Keratinocyte (primary cell): Measurements from ENCODE around the gene BBX. TPM values are rescaled to one million over a fixed set of nuclear protein-coding genes. Genes with fewer than 3 reads are reported as not detected.
A peak's percentile ranks its signal among the peaks of the same experiment; 100 is the strongest.

ENCODE experiments used
- DNase-seq: peaks from one replicate; pipeline ENCODE4 v3.0.0-alpha.2; 2011; ENCODE audit warnings: low read depth, missing footprints, low spot score
- FAIRE-seq: peaks from 2 replicates; lab custom pipeline; 2011; peaks lifted over from hg19 to GRCh38; lab: Jason Lieb, UNC
- H2AFZ ChIP-seq: 2 replicates; pipeline ENCODE4 v1.6.0; 2012; ENCODE audit warnings: low read length, control low read depth, inconsistent platforms; ENCODE audit not compliant: control insufficient read depth
- H3K27ac ChIP-seq: 2 replicates; pipeline ENCODE4 v1.5.1; 2011; ENCODE audit warnings: low read length; ENCODE audit not compliant: control insufficient read depth, insufficient read depth
- H3K27me3 ChIP-seq: 3 replicates; pipeline ENCODE4 v1.6.0; 2011; ENCODE audit warnings: low read length; ENCODE audit not compliant: control insufficient read depth, insufficient read depth; ENCODE audit errors: extremely low read depth
- H3K36me3 ChIP-seq, 2 experiments: 2 replicates in 1 of 2; 3 replicates in 1 of 2; pipeline ENCODE4 v1.5.1; 2011; ENCODE audit warnings: low read length in 2 of 2, mild to moderate bottlenecking in 1 of 2; ENCODE audit not compliant: control insufficient read depth in 2 of 2, insufficient read depth in 2 of 2; ENCODE audit errors: extremely low read depth in 1 of 2
- H3K4me1 ChIP-seq: 3 replicates; pipeline ENCODE4 v1.5.1; 2011; ENCODE audit warnings: low read length; ENCODE audit not compliant: control insufficient read depth, insufficient read depth; ENCODE audit errors: extremely low read depth
- H3K4me2 ChIP-seq: 3 replicates; pipeline ENCODE4 v1.6.0; 2011; ENCODE audit warnings: low read depth, low read length; ENCODE audit not compliant: control insufficient read depth, insufficient read depth; ENCODE audit errors: extremely low read depth
- H3K4me3 ChIP-seq, 3 experiments: fragments of 200-600 bp in 1 of 3; sonication (generic) in 1 of 3; 2 replicates in 2 of 3; 3 replicates in 1 of 3; pipeline ENCODE4 v1.5.1; 2011 to 2016; ENCODE audit warnings: low read length in 3 of 3, mild to moderate bottlenecking in 3 of 3, control low read depth in 2 of 3, inconsistent platforms in 1 of 3, low read depth in 1 of 3, mixed read lengths in 1 of 3, mixed run types in 1 of 3, moderate library complexity in 1 of 3; ENCODE audit not compliant: control insufficient read depth in 2 of 3, insufficient read depth in 2 of 3; ENCODE audit errors: extremely low read depth in 1 of 3
- H3K79me2 ChIP-seq: 2 replicates; pipeline ENCODE4 v1.6.0; 2012; ENCODE audit warnings: low read length; ENCODE audit not compliant: control insufficient read depth, insufficient read depth
- H3K9ac ChIP-seq: 3 replicates; pipeline ENCODE4 v1.6.0; 2011; ENCODE audit warnings: low read length; ENCODE audit not compliant: control insufficient read depth, insufficient read depth; ENCODE audit errors: extremely low read depth
- H3K9me1 ChIP-seq: 3 replicates; pipeline ENCODE4 v1.6.0; 2011; ENCODE audit warnings: low read length; ENCODE audit not compliant: control insufficient read depth, insufficient read depth; ENCODE audit errors: extremely low read depth
- H3K9me3 ChIP-seq: 2 replicates; pipeline ENCODE4 v1.5.1; 2012; ENCODE audit warnings: low read depth, low read length; ENCODE audit not compliant: control insufficient read depth
- H4K20me1 ChIP-seq: 3 replicates; pipeline ENCODE4 v1.6.0; 2011; ENCODE audit warnings: low read length; ENCODE audit not compliant: control insufficient read depth, insufficient read depth; ENCODE audit errors: extremely low read depth
- CTCF ChIP-seq, 3 experiments: IDR thresholded peaks in 1 of 3; conservative IDR thresholded peaks in 1 of 3; optimal IDR thresholded peaks in 1 of 3; 2 replicates in 2 of 3; 3 replicates in 1 of 3; pipeline versions ENCODE3 to v1.5.1; 2011; ENCODE audit warnings: low read length in 3 of 3, mild to moderate bottlenecking in 3 of 3, moderate library complexity in 2 of 3, control low read depth in 1 of 3, inconsistent platforms in 1 of 3; ENCODE audit not compliant: insufficient read depth in 2 of 3; ENCODE audit errors: extremely low read depth in 1 of 3
- EZH2 ChIP-seq: IDR thresholded peaks from one replicate; pipeline ENCODE4 v1.6.1; 2012; ENCODE audit warnings: inconsistent platforms, mild to moderate bottlenecking, low read length, moderate library complexity
- dilution Hi-C: fragments of 300-500 bp; cut with MboI; formaldehyde crosslinking; loops from one replicate; pipeline ENCODE4 v1.7.0; 2020; ENCODE audit warnings: low sequenced_read_pairs; ENCODE audit not compliant: extremely low pct_ligation_motif_present
- polyA plus RNA-seq, 5 experiments: library from polyadenylated mRNA; depleted of rRNA in 3 of 5; stranded (reverse) in 3 of 5; stranded (forward) in 1 of 5; unstranded in 1 of 5; fragments of >200 nt; gene quantifications; 1 replicate in 1 of 5; 2 replicates in 3 of 5; 3 replicates in 1 of 5; pipeline versions ENCODE4 v1.2.1 to v1.2.3, GENCODE V29; 2011 to 2012; ENCODE audit warnings: missing spikeins in 2 of 5, low read depth in 1 of 5, low replicate concordance in 1 of 5

BBX gene
- polyA plus RNA-seq, 1 donor (not counting 4 experiments of a cell fraction or from before 2014, with no cell fraction given), result 43.4 TPM

DNA sequence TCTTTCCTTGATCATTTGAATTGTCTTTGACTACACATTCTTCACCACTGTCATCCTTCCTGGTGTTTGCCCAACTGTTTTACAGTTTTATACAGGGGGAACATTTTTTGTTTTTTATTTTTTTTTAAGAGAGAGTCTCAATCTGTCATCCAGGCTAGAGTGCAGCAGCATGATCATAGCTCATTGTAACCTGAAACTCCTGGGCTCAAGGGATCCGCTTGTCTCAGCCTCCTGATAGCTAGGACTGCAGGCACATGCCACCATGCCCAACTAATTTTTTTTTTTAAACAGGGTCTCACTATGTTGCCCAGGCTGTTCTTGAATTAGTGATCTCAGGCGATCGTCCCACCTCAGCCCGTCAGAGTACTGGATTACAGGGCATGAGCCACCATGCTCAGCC lies 222.6 kb downstream of the BBX start:
- dilution Hi-C loops, result no loop called here

GRCh38 chr3:107752202-107752990 lies 229.6 kb downstream of the BBX start:
- Histone ChIP-seq H3K27ac (no peak overlapping the region), H3K9ac (no peak overlapping the region), H3K4me3 (no peak overlapping the region), H2AFZ (no peak overlapping the region), H4K20me1 (no peaks in the 10 kb centered on the region), H3K4me2 (no peak overlapping the region), H3K9me3 (no peaks in the 10 kb centered on the region), H3K36me3 (peaks cover 0 to 2% of the 10 kb centered on the region in 2 experiments), H3K9me1 (no peaks in the 10 kb centered on the region), H3K79me2 (no peaks in the 10 kb centered on the region), H3K27me3 (no peaks in the 10 kb centered on the region), H3K4me1 (no peaks in the 10 kb centered on the region)
- DNase-seq, result no peak
- no peak for FAIRE-seq
- no peak for TF ChIP-seq EZH2
- TF ChIP-seq CTCF (optimal IDR thresholded peaks at IDR 0.05 in 1 of 3, IDR thresholded peaks at IDR 0.05 in 1 of 3, conservative IDR thresholded peaks at IDR 0.05 in 1 of 3; ENCODE audit: extremely low read depth in 1 of 3, insufficient read depth in 2 of 3, low read length in 3 of 3), result peak; percentile 49 to 79 (median 61)
- dilution Hi-C loops, result no loop called here

More for the DNA sequence above, 222.6 kb downstream of the BBX start:
- Histone ChIP-seq H3K27ac (no peak overlapping the region), H3K79me2 (no peaks in the 10 kb centered on the region), H3K9me3 (no peaks in the 10 kb centered on the region), H3K4me1 (no peaks in the 10 kb centered on the region), H4K20me1 (no peaks in the 10 kb centered on the region), H3K36me3 (no peaks in the 10 kb centered on the region), H3K4me3 (no peak overlapping the region), H2AFZ (no peak overlapping the region), H3K9ac (no peak overlapping the region), H3K27me3 (no peaks in the 10 kb centered on the region), H3K4me2 (no peak overlapping the region), H3K9me1 (no peaks in the 10 kb centered on the region)
- TF ChIP-seq EZH2 (no peak), CTCF (optimal IDR thresholded peaks at IDR 0.05 in 1 of 3, IDR thresholded peaks at IDR 0.05 in 1 of 3, conservative IDR thresholded peaks at IDR 0.05 in 1 of 3; ENCODE audit: extremely low read depth in 1 of 3, insufficient read depth in 2 of 3, low read length in 3 of 3) (no peak)
- no peak for DNase-seq
- no peak for FAIRE-seq
